ENCODE results near the gene GDNF.

DNA sequence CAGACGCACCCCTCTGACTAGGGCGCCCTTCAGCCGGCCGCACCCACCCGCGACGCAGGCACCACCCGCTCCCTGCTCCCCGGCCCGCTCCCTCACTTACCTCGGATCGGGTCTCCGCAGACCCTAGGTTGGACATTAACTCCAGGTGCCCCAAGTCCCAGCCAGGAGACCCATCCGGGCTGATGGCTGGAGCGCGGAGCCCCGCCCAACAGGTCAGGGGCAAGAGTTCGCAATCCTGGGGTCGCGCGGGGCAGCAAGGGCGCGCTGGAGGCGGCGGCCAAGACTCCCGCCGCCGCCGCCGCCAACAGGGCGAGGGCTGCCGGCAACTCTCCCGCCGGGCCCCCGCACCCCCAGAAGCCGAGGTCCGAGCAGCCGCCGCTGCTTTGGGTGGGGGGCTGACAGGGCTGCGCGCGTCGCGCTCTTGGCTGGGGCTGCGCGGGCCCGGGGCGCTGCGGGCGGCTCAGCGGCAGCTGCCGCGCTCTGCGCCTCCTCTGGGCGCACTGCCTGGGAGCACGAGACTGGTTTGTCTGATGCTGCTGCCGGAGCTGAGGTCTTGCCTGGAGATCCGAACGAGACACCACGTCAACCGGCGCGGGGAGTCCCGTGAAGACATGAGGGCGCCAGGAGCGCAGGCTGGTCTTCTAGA is at the start of gene GDNF:
- no peak for TF ChIP-seq POLR2A (IDR thresholded peaks at IDR 0.05; ENCODE audit: low read depth)
- TF ChIP-seq EP300 (IDR thresholded peaks at IDR 0.05): no peak
